A549 (cell line): ENCODE measurements around the gene CDH4. TPM values are rescaled to one million over a fixed set of nuclear protein-coding genes. Genes with fewer than 3 reads are reported as not detected.

Experiments used
- ATAC-seq, 2 experiments: fragments of 200-7000 bp in 1 of 2; fragments of >200 bp in 1 of 2; cut with Nextera tagmentation in 1 of 2; cut with Tn5 transposase in 1 of 2; 3 replicates each; pipeline versions ENCODE4 v1.8.0 to v1.9.1; 2018 to 2020; ENCODE audit warnings: mild to moderate bottlenecking in 1 of 2, moderate library complexity in 1 of 2
- CTCF ChIA-PET: fragments of 300-600 bp; sonication (Branson Sonifier 250); formaldehyde crosslinking; extraction: SDS; loops from one replicate; lab custom pipeline; 2021; ENCODE audit warnings: antibody characterized with exemption, inconsistent platforms; lab: Yijun Ruan, JAX
- POLR2A ChIA-PET: fragments of 350-600 bp; formaldehyde crosslinking; extraction: SDS; loops from one replicate; lab custom pipeline; 2021; ENCODE audit warnings: antibody characterized with exemption, inconsistent platforms; lab: Yijun Ruan, JAX
- DNase-seq, 2 experiments: peaks; one replicate each; pipeline versions ENCODE4 v3.0.0 to v3.0.0-alpha.2; 2011 to 2016; ENCODE audit warnings: low read depth in 1 of 2, low spot score in 1 of 2
- FAIRE-seq: peaks from 2 replicates; lab custom pipeline; 2011; peaks lifted over from hg19 to GRCh38; lab: Jason Lieb, UNC
- H3K27ac ChIP-seq, 2 experiments: fragments of >200 bp; sonication (Bioruptor Twin); formaldehyde crosslinking; 3 replicates each; pipeline ENCODE4 v1.5.1; 2016 to 2017
- H3K4me1 ChIP-seq: fragments of >200 bp; sonication (Bioruptor Twin); formaldehyde crosslinking; 3 replicates; pipeline ENCODE4 v1.6.1; 2016
- H3K4me2 ChIP-seq: fragments of >200 bp; sonication (Bioruptor Twin); formaldehyde crosslinking; 3 replicates; pipeline ENCODE4 v1.6.1; 2016
- H3K4me3 ChIP-seq: fragments of >200 bp; sonication (Bioruptor Twin); formaldehyde crosslinking; 3 replicates; pipeline ENCODE4 v1.5.1; 2016
- H3K9me3 ChIP-seq: fragments of >200 bp; sonication (Bioruptor Twin); formaldehyde crosslinking; 3 replicates; pipeline ENCODE4 v1.6.1; 2016
- CEBPB ChIP-seq, 2 experiments: fragments of >200 bp in 1 of 2; sonication (Bioruptor Twin) in 1 of 2; formaldehyde crosslinking in 1 of 2; IDR thresholded peaks; 2 replicates each; pipeline ENCODE4 v1.6.1; 2012 to 2016
- CHD2 ChIP-seq: fragments of 150-350 bp; IDR thresholded peaks from 2 replicates; pipeline ENCODE4 v1.6.1; 2014; ENCODE audit warnings: low read length; ENCODE audit not compliant: partially characterized antibody
- EHF ChIP-seq: fragments of 250-450 bp; sonication (Bioruptor Pico); IDR thresholded peaks from 2 replicates; pipeline ENCODE4 v1.5.0; 2020; ENCODE audit warnings: mild to moderate bottlenecking
- FOSL2 ChIP-seq, 2 experiments: fragments of 450-650 bp in 1 of 2; fragments of >200 bp in 1 of 2; sonication (Bioruptor Twin) in 1 of 2; formaldehyde crosslinking; IDR thresholded peaks; 2 replicates each; pipeline versions ENCODE4 v1.5.0 to v1.6.1; 2016 to 2020; ENCODE audit warnings: mild to moderate bottlenecking in 1 of 2, moderate library complexity in 1 of 2
- GATA3 ChIP-seq: IDR thresholded peaks from 2 replicates; pipeline ENCODE4 v1.6.1; 2012; ENCODE audit warnings: borderline replicate concordance
- HOXB13 ChIP-seq: fragments of 250-450 bp; sonication (Bioruptor Pico); IDR thresholded peaks from 2 replicates; pipeline ENCODE4 v1.5.0; 2020; ENCODE audit warnings: low read depth, mild to moderate bottlenecking, moderate library complexity
- HOXB5 ChIP-seq: fragments of 250-450 bp; sonication (Bioruptor Pico); IDR thresholded peaks from 2 replicates; pipeline ENCODE4 v1.5.0; 2020; ENCODE audit warnings: mild to moderate bottlenecking, moderate library complexity
- JUN ChIP-seq, 2 experiments: fragments of >200 bp; sonication (Bioruptor Twin); formaldehyde crosslinking; IDR thresholded peaks; 2 replicates in 1 of 2; 3 replicates in 1 of 2; pipeline ENCODE4 v1.6.1; 2016 to 2017
- JUNB ChIP-seq: fragments of >200 bp; sonication (Bioruptor Twin); formaldehyde crosslinking; IDR thresholded peaks from 2 replicates; pipeline ENCODE4 v1.6.1; 2016
- KDM1A ChIP-seq: fragments of 200-600 bp; sonication (generic); IDR thresholded peaks from 2 replicates; pipeline ENCODE4 v1.6.1; 2016; ENCODE audit warnings: low read depth, mild to moderate bottlenecking
- MYC ChIP-seq: IDR thresholded peaks from 2 replicates; pipeline ENCODE4 v1.6.1; 2012; ENCODE audit warnings: mild to moderate bottlenecking, inconsistent platforms, low read length, improper control_type of control experiment, borderline replicate concordance
- NPAS2 ChIP-seq: fragments of 250-450 bp; sonication (Bioruptor Pico); IDR thresholded peaks from 2 replicates; pipeline ENCODE4 v1.8.0; 2022; ENCODE audit warnings: mild to moderate bottlenecking, moderate library complexity, borderline replicate concordance
- PHF8 ChIP-seq: fragments of 200-600 bp; sonication (generic); IDR thresholded peaks from 2 replicates; pipeline ENCODE4 v1.6.1; 2016; ENCODE audit warnings: low read depth, mild to moderate bottlenecking, antibody characterized with exemption, moderate library complexity, borderline replicate concordance
- RAD21 ChIP-seq, 2 experiments: fragments of >200 bp in 1 of 2; sonication (Bioruptor Twin) in 1 of 2; formaldehyde crosslinking in 1 of 2; IDR thresholded peaks in 1 of 2; conservative IDR thresholded peaks in 1 of 2; 2 replicates in 1 of 2; 3 replicates in 1 of 2; pipeline ENCODE4 v1.6.1; 2012 to 2018; ENCODE audit warnings: inconsistent platforms in 1 of 2
- RARB ChIP-seq: fragments of 250-450 bp; sonication (Bioruptor Pico); IDR thresholded peaks from 2 replicates; pipeline ENCODE4 v1.8.0; 2021; ENCODE audit warnings: mild to moderate bottlenecking, moderate library complexity
- RFX5 ChIP-seq: fragments of 450-650 bp; IDR thresholded peaks from 2 replicates; pipeline ENCODE4 v1.7.1; 2014; ENCODE audit warnings: antibody characterized with exemption, mild to moderate bottlenecking, moderate library complexity
- TP53 ChIP-seq: fragments of 250-450 bp; sonication (Bioruptor Pico); IDR thresholded peaks from 2 replicates; pipeline ENCODE4 v1.5.0; 2021; ENCODE audit warnings: mild to moderate bottlenecking, moderate library complexity
- ZNF302 ChIP-seq: fragments of 250-450 bp; sonication (Bioruptor Pico); IDR thresholded peaks from 2 replicates; pipeline ENCODE4 v1.9.0; 2021; ENCODE audit warnings: inconsistent platforms, mild to moderate bottlenecking, moderate library complexity
- WGBS: methylation state at CpG from one replicate; pipeline ENCODE4 v1.1.6; 2017; ENCODE audit errors: missing lambda C conversion rate; 5-methylcytosine and 5-hydroxymethylcytosine counted together
- polyA plus RNA-seq, 4 experiments: library from polyadenylated mRNA; depleted of rRNA in 3 of 4; stranded (reverse); fragments of >200 nt; fragmentation: RNase III in 1 of 4; extraction: RNeasy Plus Mini Kit Qiagen cat#74134 plus additional on column Dnase treatment in 1 of 4; gene quantifications; 2 replicates in 3 of 4; 3 replicates in 1 of 4; pipeline ENCODE4 v1.2.3, GENCODE V29; 2011 to 2017
- TF ChIP-seq, protein P1 (sequence below): fragments of 150-350 bp; IDR thresholded peaks from 2 replicates; pipeline ENCODE4 v1.6.1; 2014; ENCODE audit warnings: low read depth, mild to moderate bottlenecking, low read length
- TF ChIP-seq, protein P2 (sequence below): fragments of 450-650 bp; IDR thresholded peaks from 2 replicates; pipeline ENCODE4 v1.6.1; 2014; ENCODE audit warnings: antibody characterized with exemption
- TF ChIP-seq, protein P3 (sequence below): fragments of 250-450 bp; sonication (Bioruptor Pico); IDR thresholded peaks from 2 replicates; pipeline ENCODE4 v1.5.0; 2021; ENCODE audit warnings: mild to moderate bottlenecking, moderate library complexity, borderline replicate concordance

The CDH4 gene
- polyA plus RNA-seq, 2 of the 4 experiments (the other 2 are of a cell fraction): 3.4 to 10.3 TPM

DNA sequence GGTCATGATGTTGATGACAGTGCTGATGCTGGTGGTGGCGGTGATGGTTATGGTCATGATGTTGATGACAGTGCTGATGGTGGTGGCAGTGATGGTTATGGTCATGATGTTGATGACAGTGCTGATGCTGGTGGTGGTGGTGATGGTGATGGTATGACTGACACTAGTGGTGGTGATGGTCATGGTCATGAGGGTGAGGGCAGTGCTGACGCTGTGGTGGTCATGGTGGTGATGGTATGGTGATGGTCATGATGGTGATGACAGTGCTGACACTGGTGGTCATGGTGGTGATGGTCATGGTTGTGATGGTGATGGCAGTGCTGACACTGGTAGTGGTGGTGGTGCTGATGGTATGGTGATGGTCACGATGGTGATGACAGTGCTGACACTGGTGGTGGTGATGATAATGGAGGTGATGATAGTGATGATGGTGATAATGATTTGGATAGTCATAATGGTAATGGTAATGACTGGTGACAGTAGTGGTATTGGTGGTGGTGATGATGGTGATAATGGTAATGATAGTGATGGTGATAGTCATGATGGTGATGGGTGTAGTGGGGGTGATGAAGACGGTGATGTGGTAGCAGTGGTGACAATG lies 206.2 kb downstream of the CDH4 start:
- ATAC-seq (no peak), DNase-seq (no peak), FAIRE-seq (no peak)
- no peaks in the 10 kb centered on the region for H3K9me3 ChIP-seq
- H3K4me2 ChIP-seq: no peak overlapping the region
- WGBS: 69% methylated on average over 4 of the region's 4 CpGs
- no peak for TF ChIP-seq TP53 (CRISPR knock-in tag)
- no peak for TF ChIP-seq HOXB13 (CRISPR knock-in tag)
- TF ChIP-seq GATA3: no peak
- TF ChIP-seq MYC: no peak
- no peak for TF ChIP-seq KDM1A
- TF ChIP-seq HOXB5 (CRISPR knock-in tag): no peak
- TF ChIP-seq NPAS2: no peak
- TF ChIP-seq, protein P1, sequence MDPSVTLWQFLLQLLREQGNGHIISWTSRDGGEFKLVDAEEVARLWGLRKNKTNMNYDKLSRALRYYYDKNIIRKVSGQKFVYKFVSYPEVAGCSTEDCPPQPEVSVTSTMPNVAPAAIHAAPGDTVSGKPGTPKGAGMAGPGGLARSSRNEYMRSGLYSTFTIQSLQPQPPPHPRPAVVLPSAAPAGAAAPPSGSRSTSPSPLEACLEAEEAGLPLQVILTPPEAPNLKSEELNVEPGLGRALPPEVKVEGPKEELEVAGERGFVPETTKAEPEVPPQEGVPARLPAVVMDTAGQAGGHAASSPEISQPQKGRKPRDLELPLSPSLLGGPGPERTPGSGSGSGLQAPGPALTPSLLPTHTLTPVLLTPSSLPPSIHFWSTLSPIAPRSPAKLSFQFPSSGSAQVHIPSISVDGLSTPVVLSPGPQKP: no peak
- TF ChIP-seq EHF (CRISPR knock-in tag): no peak
- no peak for TF ChIP-seq JUN (IDR thresholded peaks at IDR 0.05)
- no peak overlapping the region for H3K4me3 ChIP-seq
- CTCF ChIA-PET: no interaction called here
- POLR2A ChIA-PET: no interaction called here
- no peaks in the 10 kb centered on the region for H3K4me1 ChIP-seq
- H3K27ac ChIP-seq: no peak overlapping the region

DNA sequence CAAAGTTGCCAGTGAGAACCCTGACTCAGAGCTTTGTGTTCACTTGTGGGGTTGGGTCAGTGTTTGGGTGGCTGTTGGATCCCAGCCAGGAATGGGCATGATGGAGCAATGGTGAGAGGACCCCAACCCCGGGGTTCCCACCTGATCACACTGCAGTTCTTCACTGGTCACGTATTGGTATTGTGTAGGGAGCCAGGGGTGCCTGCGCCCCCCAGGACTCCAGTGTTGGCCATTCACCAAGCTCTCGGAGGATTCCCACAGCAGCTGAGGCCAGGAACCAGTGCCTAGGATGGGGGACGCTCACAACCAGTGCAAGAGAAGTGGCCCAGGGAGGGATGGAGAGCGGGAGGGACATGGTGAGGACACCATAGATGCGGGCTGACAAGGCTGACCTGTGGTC lies 207.2 kb downstream of the CDH4 start:
- POLR2A ChIA-PET: interaction anchor here (0.7 kb wide), 1 partner anchor 267 kb away, joined by 4 read pairs; no protein-coding TSS in a partner anchor
- no peak for ATAC-seq
- WGBS: 61% methylated on average over 6 of the region's 7 CpGs
- no peak for TF ChIP-seq PHF8
- no peak for TF ChIP-seq CEBPB (IDR thresholded peaks at IDR 0.05)
- no peak for TF ChIP-seq RAD21 (conservative IDR thresholded peaks at IDR 0.05 in 1 of 2, IDR thresholded peaks at IDR 0.05 in 1 of 2)
- TF ChIP-seq FOSL2 (IDR thresholded peaks at IDR 0.05): no peak
- no peak for TF ChIP-seq FOSL2 (CRISPR knock-in tag; IDR thresholded peaks at IDR 0.05)
- TF ChIP-seq JUN (IDR thresholded peaks at IDR 0.05): no peak
- no peak for TF ChIP-seq RFX5
- no peak for TF ChIP-seq RARB (CRISPR knock-in tag)
- TF ChIP-seq, protein P2, sequence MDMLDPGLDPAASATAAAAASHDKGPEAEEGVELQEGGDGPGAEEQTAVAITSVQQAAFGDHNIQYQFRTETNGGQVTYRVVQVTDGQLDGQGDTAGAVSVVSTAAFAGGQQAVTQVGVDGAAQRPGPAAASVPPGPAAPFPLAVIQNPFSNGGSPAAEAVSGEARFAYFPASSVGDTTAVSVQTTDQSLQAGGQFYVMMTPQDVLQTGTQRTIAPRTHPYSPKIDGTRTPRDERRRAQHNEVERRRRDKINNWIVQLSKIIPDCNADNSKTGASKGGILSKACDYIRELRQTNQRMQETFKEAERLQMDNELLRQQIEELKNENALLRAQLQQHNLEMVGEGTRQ: no peak
- TF ChIP-seq EHF (CRISPR knock-in tag): no peak
- TF ChIP-seq, all 56 proteins: peak for 0
- Histone ChIP-seq H3K27ac (no peak overlapping the region), H3K4me2 (no peak overlapping the region), H3K4me3 (no peak overlapping the region), H3K9me3 (no peaks in the 10 kb centered on the region), H3K4me1 (no peaks in the 10 kb centered on the region)
- DNase-seq (no peak), FAIRE-seq (no peak)
- CTCF ChIA-PET: interaction anchor here (0.8 kb wide), 1 partner anchor 13 kb away, joined by 3 read pairs; no protein-coding TSS in a partner anchor

DNA sequence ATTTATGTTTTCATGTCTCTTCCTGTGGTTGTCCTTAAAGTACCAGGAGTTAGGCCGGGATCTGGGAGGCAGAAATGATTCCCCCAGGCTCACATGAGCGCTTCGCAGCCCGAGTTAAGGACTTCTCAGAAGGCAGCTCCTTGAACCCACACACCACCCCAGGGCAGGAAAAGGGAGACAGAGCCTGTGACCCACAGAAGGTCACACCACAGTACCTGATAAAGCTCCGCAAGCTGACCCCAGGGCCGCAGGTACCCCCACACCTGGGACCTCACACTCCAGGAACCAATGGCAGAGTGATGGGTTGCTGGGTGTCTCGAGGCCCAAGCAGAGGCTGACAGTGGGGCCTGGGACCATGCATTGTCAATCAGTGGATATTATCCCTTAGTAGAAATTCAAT lies 207.6 kb downstream of the CDH4 start:
- ATAC-seq (no peak), DNase-seq (no peak), FAIRE-seq (no peak)
- 72% methylated on average over 6 of the region's 7 CpGs for WGBS
- CTCF ChIA-PET: no interaction called here
- TF ChIP-seq ZNF302 (CRISPR knock-in tag) (no peak), CHD2 (no peak), JUNB (no peak)
- TF ChIP-seq, protein P3, sequence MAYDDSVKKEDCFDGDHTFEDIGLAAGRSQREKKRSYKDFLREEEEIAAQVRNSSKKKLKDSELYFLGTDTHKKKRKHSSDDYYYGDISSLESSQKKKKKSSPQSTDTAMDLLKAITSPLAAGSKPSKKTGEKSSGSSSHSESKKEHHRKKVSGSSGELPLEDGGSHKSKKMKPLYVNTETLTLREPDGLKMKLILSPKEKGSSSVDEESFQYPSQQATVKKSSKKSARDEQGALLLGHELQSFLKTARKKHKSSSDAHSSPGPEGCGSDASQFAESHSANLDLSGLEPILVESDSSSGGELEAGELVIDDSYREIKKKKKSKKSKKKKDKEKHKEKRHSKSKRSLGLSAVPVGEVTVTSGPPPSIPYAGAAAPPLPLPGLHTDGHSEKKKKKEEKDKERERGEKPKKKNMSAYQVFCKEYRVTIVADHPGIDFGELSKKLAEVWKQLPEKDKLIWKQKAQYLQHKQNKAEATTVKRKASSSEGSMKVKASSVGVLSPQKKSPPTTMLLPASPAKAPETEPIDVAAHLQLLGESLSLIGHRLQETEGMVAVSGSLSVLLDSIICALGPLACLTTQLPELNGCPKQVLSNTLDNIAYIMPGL: no peak
- POLR2A ChIA-PET: no interaction called here
- no peaks in the 10 kb centered on the region for H3K9me3 ChIP-seq
- no peaks in the 10 kb centered on the region for H3K4me1 ChIP-seq
- no peak overlapping the region for H3K27ac ChIP-seq
- H3K4me2 ChIP-seq: no peak overlapping the region
- no peak overlapping the region for H3K4me3 ChIP-seq
